ENCODE measurements around the gene SFTA2. TPM values are rescaled to one million over a fixed set of nuclear protein-coding genes. Genes with fewer than 3 reads are reported as not detected.

Gene SFTA2
- total RNA-seq, 2 experiments from 2014 or later, result not detected

Small RNA genes lying within 50 kb of the gene (microRNA-seq; reads per million reads assigned to microRNA genes)
- gene MIR4640 (ENCODE audit: borderline microRNAs expressed, borderline replicate concordance), result not detected

Other genes with a start within 250 kb of the SFTA2 start
- 100 to 1,000 TPM; 112 to 115 TPM for gene PPP1R18, start 245.5 kb downstream of the SFTA2 start, total RNA-seq
- 10 to 100 TPM; 31.0 to 32.0 TPM for gene NRM, start 241.2 kb downstream of the SFTA2 start, total RNA-seq
- 10 to 100 TPM; 84.1 to 84.8 TPM for gene MDC1, start 214.9 kb downstream of the SFTA2 start, total RNA-seq
- 1,000 to 10,000 TPM; 1,781 to 1,838 TPM for gene TUBB, start 211.8 kb downstream of the SFTA2 start, total RNA-seq
- gene FLOT1, start 189.5 kb downstream of the SFTA2 start, total RNA-seq, result 100 to 1,000 TPM; 162 to 173 TPM
- gene IER3, start 187.6 kb downstream of the SFTA2 start, total RNA-seq, result 10 to 100 TPM; 32.2 to 34.0 TPM
- gene DDR1, start 47.7 kb downstream of the SFTA2 start, total RNA-seq, result 10 to 100 TPM in 1 of 2 experiments, 1 to 10 TPM in 1; 9.5 to 10.1 TPM
- gene GTF2H4, start 24.0 kb downstream of the SFTA2 start, total RNA-seq, result 10 to 100 TPM; 33.3 to 42.4 TPM
- 10 to 100 TPM; 78.1 to 82.8 TPM for gene VARS2, start 17.9 kb downstream of the SFTA2 start, total RNA-seq
- not detected for gene MUCL3, start 8.8 kb upstream of the SFTA2 start, total RNA-seq
- gene MUC21, start 51.5 kb upstream of the SFTA2 start, total RNA-seq, result not detected
- gene MUC22, start 78.3 kb upstream of the SFTA2 start, total RNA-seq, result not detected
- not detected for gene C6orf15, start 180.4 kb upstream of the SFTA2 start, total RNA-seq
- under 1 TPM; 0.29 to 0.40 TPM for gene PSORS1C1, start 182.6 kb upstream of the SFTA2 start, total RNA-seq
- not detected for gene CDSN, start 188.3 kb upstream of the SFTA2 start, total RNA-seq
- gene PSORS1C2, start 206.9 kb upstream of the SFTA2 start, total RNA-seq, result not detected
- gene CCHCR1, start 225.6 kb upstream of the SFTA2 start, total RNA-seq, result 10 to 100 TPM; 40.0 to 44.5 TPM
- 10 to 100 TPM; 72.0 to 73.3 TPM for gene TCF19, start 226.4 kb upstream of the SFTA2 start, total RNA-seq
- gene POU5F1, start 238.5 kb upstream of the SFTA2 start, total RNA-seq, result under 1 TPM in 1 of 2 experiments, not detected in 1; 0.48 TPM

All from activated naive CD4-positive, alpha-beta T cell treated with anti-CD3 and anti-CD28 coated beads for 36 hours (primary cell).